Measurements from ENCODE around the gene PAPSS1. TPM values are rescaled to one million over a fixed set of nuclear protein-coding genes. Genes with fewer than 3 reads are reported as not detected.

Gene PAPSS1
- total RNA-seq, 4 donors from 2014 or later = 30.8 to 54.1 (median 36.0) TPM

- DNase-seq = no peak
- TF ChIP-seq POLR2A (IDR thresholded peaks at IDR 0.05) (no peak), CTCF (IDR thresholded peaks at IDR 0.05) (no peak)
- H3K27ac ChIP-seq = no peak overlapping the region
- no peaks in the 10 kb centered on the region for H3K9me3 ChIP-seq
- no peak overlapping the region for H3K4me3 ChIP-seq
- H3K36me3 ChIP-seq = peaks cover 0 to 53% (median 0%) of the 10 kb centered on the region in 3 donors
- intact Hi-C loops (cut with DNase I) = no loop called here
- H3K27me3 ChIP-seq = no peaks in the 10 kb centered on the region
- 72 to 76% methylated on average over 2 of the region's 2 CpGs for WGBS, 2 donors
- peaks cover 0 to 11% (median 0%) of the 10 kb centered on the region in 3 donors for H3K4me1 ChIP-seq
Measured at GRCh38 chr4:107693132-107693531, 26.9 kb downstream of the PAPSS1 start.

- H3K4me1 ChIP-seq = peaks cover 0 to 11% (median 0%) of the 10 kb centered on the region in 3 donors
- DNase-seq = no peak
- WGBS, 2 donors = 72 to 81% methylated on average over 3 of the region's 3 CpGs
Measured at GRCh38 chr4:107692202-107692601, 27.8 kb downstream of the PAPSS1 start.

GRCh38 chr4:107691378-107691777 is 28.7 kb downstream of the PAPSS1 start:
- Histone ChIP-seq H3K9me3 (no peaks in the 10 kb centered on the region), H3K27ac (no peak overlapping the region), H3K36me3 (peaks cover 0 to 43% (median 0%) of the 10 kb centered on the region in 3 donors), H3K4me1 (peaks cover 0 to 11% (median 0%) of the 10 kb centered on the region in 3 donors), H3K27me3 (no peaks in the 10 kb centered on the region), H3K4me3 (no peak overlapping the region)
- no peak for DNase-seq
- no peak for TF ChIP-seq CTCF (IDR thresholded peaks at IDR 0.05)
- TF ChIP-seq POLR2A (IDR thresholded peaks at IDR 0.05) = no peak
- intact Hi-C loops (cut with DNase I) = no loop called here
- 81 to 87% methylated on average over 4 of the region's 4 CpGs for WGBS, 2 donors

More at GRCh38 chr4:107692202-107692601, 27.8 kb downstream of the PAPSS1 start:
- Histone ChIP-seq H3K27me3 (no peaks in the 10 kb centered on the region), H3K27ac (no peak overlapping the region), H3K36me3 (peaks cover 0 to 45% (median 0%) of the 10 kb centered on the region in 3 donors), H3K9me3 (no peaks in the 10 kb centered on the region), H3K4me3 (no peak overlapping the region)
- intact Hi-C loops (cut with DNase I) = no loop called here
- no peak for TF ChIP-seq CTCF (IDR thresholded peaks at IDR 0.05)
- TF ChIP-seq POLR2A (IDR thresholded peaks at IDR 0.05) = no peak

GRCh38 chr4:107689912-107690587 is 30.0 kb downstream of the PAPSS1 start:
- peaks cover 0 to 53% (median 0%) of the 10 kb centered on the region in 3 donors for H3K36me3 ChIP-seq
- no peak for DNase-seq
- H3K27ac ChIP-seq = no peak overlapping the region
- H3K4me1 ChIP-seq = peaks cover 0 to 11% (median 0%) of the 10 kb centered on the region in 3 donors
- WGBS, 2 donors = 51 to 62% methylated on average over 2 of the region's 2 CpGs
- intact Hi-C loops (cut with DNase I) = no loop called here
- H3K4me3 ChIP-seq = no peak overlapping the region
- TF ChIP-seq POLR2A (IDR thresholded peaks at IDR 0.05) (no peak), CTCF (IDR thresholded peaks at IDR 0.05) (no peak)
- no peaks in the 10 kb centered on the region for H3K27me3 ChIP-seq
- H3K9me3 ChIP-seq = no peaks in the 10 kb centered on the region

GRCh38 chr4:107688421-107688820 is 31.6 kb downstream of the PAPSS1 start:
- TF ChIP-seq POLR2A (IDR thresholded peaks at IDR 0.05) = no peak
- TF ChIP-seq CTCF (IDR thresholded peaks at IDR 0.05) = no peak
- Histone ChIP-seq H3K27ac (no peak overlapping the region), H3K4me3 (no peak overlapping the region), H3K27me3 (no peaks in the 10 kb centered on the region), H3K36me3 (peaks cover 0 to 49% (median 0%) of the 10 kb centered on the region in 3 donors), H3K9me3 (no peaks in the 10 kb centered on the region), H3K4me1 (peaks cover 0 to 11% (median 0%) of the 10 kb centered on the region in 3 donors)
- 80 to 81% methylated on average over 1 of the region's 1 CpG for WGBS, 2 donors
- intact Hi-C loops (cut with DNase I) = no loop called here
- no peak for DNase-seq

Measured in esophagus squamous epithelium (tissue), 5 donors.